GM12873 (cell line): ENCODE data around the gene GOLGA6D.

Experiments
- CTCF ChIP-seq: IDR thresholded peaks from 2 replicates; pipeline ENCODE4 v1.5.1; 2012; ENCODE audit warnings: low read depth, mild to moderate bottlenecking, moderate library complexity, low read length, control low read depth; ENCODE audit not compliant: insufficient read depth; ENCODE audit errors: missing control alignments

Gene GOLGA6D

DNA sequence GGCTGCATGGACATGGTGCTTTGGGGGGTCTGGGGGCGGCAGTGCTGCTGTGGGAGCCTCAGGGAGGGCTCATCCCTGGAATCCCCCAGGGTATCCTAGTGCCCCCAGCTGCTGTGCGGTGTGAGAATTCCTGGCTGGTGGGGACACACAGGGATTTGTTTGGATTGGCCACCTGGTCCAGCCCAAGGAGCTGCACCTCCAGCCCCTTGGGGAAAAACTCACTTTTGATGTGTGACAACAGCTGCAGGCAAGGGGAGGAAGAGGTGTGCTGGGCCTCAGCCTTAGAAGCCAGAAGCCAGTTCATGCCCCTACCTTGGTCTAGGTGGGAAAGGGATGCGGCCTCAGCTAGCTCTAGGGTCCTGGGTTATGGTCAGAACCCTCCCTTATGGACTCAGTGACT is 44.9 kb downstream of the GOLGA6D start:
- TF ChIP-seq CTCF = no peak

DNA sequence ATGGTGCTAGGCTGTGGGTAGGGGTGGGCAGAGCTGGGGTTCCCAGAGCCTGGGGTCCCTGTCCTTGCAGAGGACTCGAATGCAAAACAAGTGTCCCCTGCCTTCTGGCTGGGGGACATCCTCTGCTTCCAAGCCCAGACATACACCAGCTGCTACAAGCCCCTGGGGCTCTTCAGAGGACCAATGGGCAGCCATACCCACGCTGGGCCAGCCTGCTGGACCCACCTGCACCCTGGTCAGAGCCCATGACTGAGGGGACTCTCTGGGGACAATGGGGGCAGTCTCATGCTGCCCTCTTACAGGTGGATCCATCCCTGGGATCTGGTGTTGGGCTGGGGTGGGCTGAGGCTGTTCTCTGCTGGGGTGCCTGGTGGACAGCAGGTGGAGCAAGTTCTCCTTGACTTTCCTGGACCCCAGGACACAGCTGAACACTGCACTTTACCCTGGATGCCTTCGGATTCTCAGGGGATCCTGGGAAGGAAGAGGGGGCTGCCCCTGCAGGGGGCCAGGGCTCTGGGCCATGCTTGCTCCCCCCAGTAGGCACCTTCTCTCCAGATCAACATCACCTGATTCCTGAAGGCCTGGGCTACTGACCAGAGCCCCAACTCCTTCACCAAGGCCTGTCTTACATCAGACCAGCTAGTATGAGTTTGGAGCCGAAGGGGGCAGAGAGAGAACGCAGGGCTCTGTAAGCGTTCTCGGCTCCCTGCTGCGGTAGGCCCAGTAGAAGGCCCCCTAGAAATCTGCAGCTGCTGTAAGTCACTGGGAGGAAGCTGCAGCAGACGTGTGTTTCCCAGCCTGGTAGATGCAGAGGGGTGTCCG is 46.1 kb downstream of the GOLGA6D start:
- no peak for TF ChIP-seq CTCF

GRCh38 chr15:75329571-75329970 is 46.9 kb downstream of the GOLGA6D start:
- no peak for TF ChIP-seq CTCF

DNA sequence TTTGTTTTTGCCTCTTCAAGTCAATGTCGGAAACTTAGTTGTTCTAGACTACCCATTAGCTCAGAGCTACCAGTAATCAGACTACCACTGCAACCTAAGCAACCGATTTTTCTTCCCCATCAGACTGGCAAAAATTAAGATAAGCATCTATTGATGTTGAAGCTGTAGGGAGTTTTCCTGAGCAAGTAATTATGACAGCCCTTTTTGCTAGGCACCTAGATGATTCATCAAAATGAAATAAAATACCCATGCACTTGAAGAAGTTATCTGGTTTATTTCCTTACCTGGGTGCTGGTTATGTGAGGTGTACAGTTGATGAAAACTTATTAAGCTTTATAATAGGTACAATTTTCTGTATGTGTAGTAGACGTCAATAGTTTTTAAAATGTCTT is 52.7 kb downstream of the GOLGA6D start:
- TF ChIP-seq CTCF = no peak

DNA sequence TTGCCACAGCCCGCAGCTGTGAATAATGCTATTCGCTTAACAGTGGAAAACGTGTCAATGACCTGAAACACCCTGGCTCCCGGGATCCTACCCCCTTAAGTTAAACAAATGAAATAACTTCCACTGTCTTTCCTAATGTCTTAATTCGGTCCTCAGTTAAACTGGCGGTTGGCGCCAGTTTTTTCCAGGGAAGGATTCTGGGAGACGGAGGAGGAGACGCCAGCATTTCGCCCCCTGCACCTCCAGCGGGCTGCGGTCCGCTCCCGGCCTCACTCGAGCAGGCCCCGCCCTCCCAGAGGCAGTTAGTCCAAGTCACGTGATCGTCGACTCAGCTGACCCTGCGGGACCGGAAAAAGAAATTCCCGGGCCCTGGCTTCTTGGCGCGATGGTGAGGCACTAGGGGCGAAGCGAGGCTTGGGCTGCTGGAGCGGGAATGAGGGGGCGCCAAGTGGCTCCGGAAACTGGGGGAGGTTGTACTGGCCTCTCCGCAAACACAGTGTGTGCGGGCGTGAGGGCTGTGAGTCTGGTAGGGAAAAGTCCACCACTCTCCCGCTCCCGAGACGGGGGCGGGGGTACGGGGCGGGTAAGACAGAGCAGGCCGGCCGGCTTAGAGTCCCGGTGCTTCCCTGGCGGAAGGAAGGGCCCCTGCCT is 53.2 kb downstream of the GOLGA6D start, which contains the start of gene COMMD4:
Gene COMMD4, plus strand, starts transcription at position 359 of the 651 bp plus-strand sequence. Its CDS starts 27 bp downstream, at position 386.
- no peak for TF ChIP-seq CTCF

- TF ChIP-seq CTCF = no peak
Measured at GRCh38 chr15:75338661-75339240, 56.1 kb downstream of the GOLGA6D start.
